ENCODE measurements around the gene RPS6KA5.
"Not testable (repeated sequence)": the region's sequence is repeated elsewhere in the genome, so short reads cannot be mapped to it uniquely, and the experiment has no call there.

The RPS6KA5 gene

DNA sequence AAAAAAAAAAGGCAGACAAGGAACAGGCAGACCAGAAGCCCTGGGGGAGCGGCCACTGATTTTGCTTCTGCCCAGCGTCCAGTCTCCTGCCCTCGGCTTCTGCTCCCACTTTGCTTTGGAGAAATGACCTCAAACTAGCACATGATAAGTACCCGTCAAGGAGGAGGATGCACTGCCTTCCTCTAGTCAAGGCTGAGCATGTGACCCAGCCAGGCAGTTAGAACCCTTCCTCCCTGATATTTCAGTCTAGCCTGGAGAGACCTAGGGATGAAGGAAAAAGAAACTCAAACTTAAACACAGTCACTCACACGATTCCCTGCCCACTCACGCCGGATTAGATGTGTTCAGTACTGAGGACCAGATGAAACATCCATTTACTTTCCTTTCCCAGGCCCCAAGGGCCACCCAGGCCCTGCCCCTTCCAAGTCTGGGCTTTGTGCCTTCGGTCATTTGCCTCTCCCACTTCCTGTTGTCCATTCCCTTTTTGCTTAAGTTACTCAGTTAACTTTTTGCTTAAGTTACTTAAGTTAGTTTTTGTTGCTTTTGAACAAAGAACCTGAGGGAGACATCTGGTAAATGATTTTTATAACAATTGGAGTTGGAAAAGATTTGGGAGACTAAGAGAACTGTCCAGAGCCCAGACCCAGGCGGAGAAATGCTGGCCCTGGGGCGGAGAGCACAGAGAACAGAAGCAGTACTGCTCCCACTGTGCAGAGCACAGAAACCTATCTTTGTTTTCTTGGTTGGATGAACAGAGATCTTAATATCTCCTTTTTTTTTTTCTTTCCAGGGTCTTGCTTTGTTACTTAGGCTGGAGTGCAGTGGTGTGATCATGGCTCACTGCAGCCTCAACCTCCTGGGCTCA, 221.2 kb downstream of the RPS6KA5 start:
- Histone ChIP-seq H3K27me3 (replicated peaks in 2 of 5; ENCODE audit: control insufficient read depth in 4 of 5, insufficient read depth in 5 of 5, low read length in 4 of 5) (no peaks in the 10 kb centered on the region), H3K36me3 (ENCODE audit: control insufficient read depth in 4 of 4, insufficient read depth in 4 of 4, low read length in 3 of 4) (no peaks in the 10 kb centered on the region), H3K27ac (ENCODE audit: insufficient read depth in 1 of 2, low read depth in 1 of 2, low read length in 2 of 2, poor library complexity in 1 of 2, severe bottlenecking in 2 of 2) (no peak overlapping the region), H3K4me1 (ENCODE audit: control extremely low read depth in 1 of 4, control insufficient read depth in 4 of 4, insufficient read depth in 4 of 4, low read length in 3 of 4) (peaks cover 0 to 34% (median 21%) of the 10 kb centered on the region in 4 experiments), H3K4me3 (ENCODE audit: control insufficient read depth in 1 of 7, extremely low read depth in 1 of 7, insufficient read depth in 4 of 7, low read depth in 2 of 7, low read length in 6 of 7) (no peak overlapping the region), H3K9me3 (ENCODE audit: control extremely low read depth in 1 of 5, control insufficient read depth in 4 of 5, insufficient read depth in 2 of 5, low read depth in 1 of 5, low read length in 4 of 5) (no peaks in the 10 kb centered on the region)
- ChIA-PET CTCF (interaction anchor here (0.6 kb wide), 1 partner anchor 50 kb away, joined by 4 read pairs; no protein-coding TSS in a partner anchor), POLR2A (no interaction called here)
- no peak for DNase-seq
- WGBS (ENCODE audit: insufficient coverage), result 92% methylated on average over 7 of the region's 10 CpGs

DNA sequence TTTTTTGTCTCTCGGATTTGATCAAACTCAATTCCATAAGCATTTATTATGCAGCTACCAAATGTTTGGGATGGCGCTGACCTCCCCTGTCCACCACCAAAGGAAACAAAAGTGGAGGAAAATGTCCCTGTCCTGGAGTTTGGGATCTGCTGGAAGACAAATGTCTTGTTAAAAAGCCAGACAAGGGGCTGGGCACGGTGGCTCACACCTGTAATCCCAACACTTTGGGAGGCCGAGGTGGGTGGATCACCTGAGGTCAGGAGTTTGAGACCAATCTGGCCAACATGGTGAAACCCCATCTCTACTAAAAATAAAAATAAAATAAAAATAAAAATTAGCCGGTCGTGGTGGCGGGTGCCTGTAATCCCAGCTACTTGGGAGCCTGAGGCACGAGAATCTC, 221.9 kb downstream of the RPS6KA5 start:
- H3K27ac ChIP-seq (ENCODE audit: insufficient read depth in 1 of 2, low read depth in 1 of 2, low read length in 2 of 2, poor library complexity in 1 of 2, severe bottlenecking in 2 of 2); H3K36me3 ChIP-seq (ENCODE audit: control insufficient read depth in 4 of 4, insufficient read depth in 4 of 4, low read length in 3 of 4); H3K4me3 ChIP-seq (ENCODE audit: control insufficient read depth in 1 of 7, extremely low read depth in 1 of 7, insufficient read depth in 4 of 7, low read depth in 2 of 7, low read length in 6 of 7); POLR2A ChIA-PET; DNase-seq; H3K9me3 ChIP-seq (ENCODE audit: control extremely low read depth in 1 of 5, control insufficient read depth in 4 of 5, insufficient read depth in 2 of 5, low read depth in 1 of 5, low read length in 4 of 5); H3K27me3 ChIP-seq (replicated peaks in 2 of 5; ENCODE audit: control insufficient read depth in 4 of 5, insufficient read depth in 5 of 5, low read length in 4 of 5); CTCF ChIA-PET: not testable (repeated sequence)
- 100% methylated on average over 4 of the region's 8 CpGs for WGBS (ENCODE audit: insufficient coverage)
- H3K4me1 ChIP-seq (ENCODE audit: control extremely low read depth in 1 of 4, control insufficient read depth in 4 of 4, insufficient read depth in 4 of 4, low read length in 3 of 4), result peaks cover 0 to 34% (median 21%) of the 10 kb centered on the region in 4 experiments

- no peaks in the 10 kb centered on the region for H3K9me3 ChIP-seq (ENCODE audit: control extremely low read depth in 1 of 5, control insufficient read depth in 4 of 5, insufficient read depth in 2 of 5, low read depth in 1 of 5, low read length in 4 of 5)
- POLR2A ChIA-PET, result no interaction called here
- H3K36me3 ChIP-seq (ENCODE audit: control insufficient read depth in 4 of 4, insufficient read depth in 4 of 4, low read length in 3 of 4), result no peaks in the 10 kb centered on the region
- no peak overlapping the region for H3K27ac ChIP-seq (ENCODE audit: insufficient read depth in 1 of 2, low read depth in 1 of 2, low read length in 2 of 2, poor library complexity in 1 of 2, severe bottlenecking in 2 of 2)
- H3K27me3 ChIP-seq (replicated peaks in 2 of 5; ENCODE audit: control insufficient read depth in 4 of 5, insufficient read depth in 5 of 5, low read length in 4 of 5), result no peaks in the 10 kb centered on the region
- H3K4me3 ChIP-seq (ENCODE audit: control insufficient read depth in 1 of 7, extremely low read depth in 1 of 7, insufficient read depth in 4 of 7, low read depth in 2 of 7, low read length in 6 of 7), result no peak overlapping the region
- CTCF ChIA-PET, result no interaction called here
- DNase-seq, result no peak
- 98% methylated on average over 7 of the region's 9 CpGs for WGBS (ENCODE audit: insufficient coverage)
- peaks cover 0 to 27% (median 15%) of the 10 kb centered on the region in 4 experiments for H3K4me1 ChIP-seq (ENCODE audit: control extremely low read depth in 1 of 4, control insufficient read depth in 4 of 4, insufficient read depth in 4 of 4, low read length in 3 of 4)
These were observed 223.1 kb downstream of the RPS6KA5 start for GRCh38 chr14:90837355-90837754.

DNA sequence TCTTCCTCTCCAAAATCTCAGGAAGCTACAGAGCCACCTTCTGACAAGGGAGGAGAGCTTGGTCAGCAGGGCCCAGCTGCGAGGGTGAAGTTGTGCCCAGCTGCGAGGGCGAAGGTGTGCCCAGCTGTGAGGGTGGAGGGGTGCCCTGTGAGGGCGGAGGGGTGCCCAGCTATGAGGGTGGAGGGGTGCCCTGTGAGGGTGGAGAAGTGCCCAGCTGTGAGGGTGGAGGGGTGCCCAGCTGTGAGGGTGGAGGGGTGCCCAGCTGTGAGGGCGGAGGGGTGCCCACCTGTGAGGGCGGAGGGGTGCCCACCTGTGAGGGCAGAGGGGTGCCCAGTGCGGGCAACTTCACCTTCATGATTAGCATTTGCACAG, 223.8 kb downstream of the RPS6KA5 start:
- Histone ChIP-seq H3K27ac (ENCODE audit: insufficient read depth in 1 of 2, low read depth in 1 of 2, low read length in 2 of 2, poor library complexity in 1 of 2, severe bottlenecking in 2 of 2) (no peak overlapping the region), H3K4me1 (ENCODE audit: control extremely low read depth in 1 of 4, control insufficient read depth in 4 of 4, insufficient read depth in 4 of 4, low read length in 3 of 4) (peaks cover 0 to 27% (median 15%) of the 10 kb centered on the region in 4 experiments), H3K36me3 (ENCODE audit: control insufficient read depth in 4 of 4, insufficient read depth in 4 of 4, low read length in 3 of 4) (no peaks in the 10 kb centered on the region), H3K27me3 (replicated peaks in 2 of 5; ENCODE audit: control insufficient read depth in 4 of 5, insufficient read depth in 5 of 5, low read length in 4 of 5) (no peaks in the 10 kb centered on the region), H3K9me3 (ENCODE audit: control extremely low read depth in 1 of 5, control insufficient read depth in 4 of 5, insufficient read depth in 2 of 5, low read depth in 1 of 5, low read length in 4 of 5) (no peaks in the 10 kb centered on the region), H3K4me3 (ENCODE audit: control insufficient read depth in 1 of 7, extremely low read depth in 1 of 7, insufficient read depth in 4 of 7, low read depth in 2 of 7, low read length in 6 of 7) (peak overlapping the region in 3 of 7 experiments; percentile 45 to 54 (median 46))
- POLR2A ChIA-PET, result no interaction called here
- 37% methylated on average over 5 of the region's 7 CpGs for WGBS (ENCODE audit: insufficient coverage)
- CTCF ChIA-PET, result no interaction called here
- no peak for DNase-seq

DNA sequence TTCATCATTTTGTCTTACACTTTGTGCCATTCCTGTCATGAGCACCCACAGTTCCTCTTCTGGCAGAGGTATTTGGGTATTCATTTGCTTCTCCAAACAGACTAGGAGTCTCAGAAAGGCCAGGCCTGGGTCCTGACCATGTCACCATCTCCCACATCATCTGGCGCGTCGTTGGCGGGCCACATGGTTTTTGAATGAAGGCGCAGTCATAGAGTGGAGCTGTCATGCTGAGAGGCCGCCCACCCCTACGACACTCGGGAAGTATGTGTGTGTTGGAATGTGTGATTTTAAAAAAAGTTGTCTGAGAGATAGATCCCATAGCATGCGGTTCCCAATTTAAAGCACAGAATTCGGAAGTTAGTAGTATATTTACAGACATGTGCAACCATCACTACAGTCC, 228.6 kb downstream of the RPS6KA5 start:
- 94% methylated on average over 6 of the region's 10 CpGs for WGBS (ENCODE audit: insufficient coverage)
- H3K4me1 ChIP-seq (ENCODE audit: control extremely low read depth in 1 of 4, control insufficient read depth in 4 of 4, insufficient read depth in 4 of 4, low read length in 3 of 4), result peaks cover 4 to 41% (median 32%) of the 10 kb centered on the region in 4 experiments
- no peaks in the 10 kb centered on the region for H3K27me3 ChIP-seq (replicated peaks in 2 of 5; ENCODE audit: control insufficient read depth in 4 of 5, insufficient read depth in 5 of 5, low read length in 4 of 5)
- H3K36me3 ChIP-seq (ENCODE audit: control insufficient read depth in 4 of 4, insufficient read depth in 4 of 4, low read length in 3 of 4), result no peaks in the 10 kb centered on the region
- no peak overlapping the region for H3K4me3 ChIP-seq (ENCODE audit: control insufficient read depth in 1 of 7, extremely low read depth in 1 of 7, insufficient read depth in 4 of 7, low read depth in 2 of 7, low read length in 6 of 7)
- no peaks in the 10 kb centered on the region for H3K9me3 ChIP-seq (ENCODE audit: control extremely low read depth in 1 of 5, control insufficient read depth in 4 of 5, insufficient read depth in 2 of 5, low read depth in 1 of 5, low read length in 4 of 5)
- ChIA-PET POLR2A (no interaction called here), CTCF (interaction anchor here (1.0 kb wide), 1 partner anchor 15 kb away, joined by 4 read pairs; the partner anchor contains the start of gene TTC7B)
- DNase-seq, result no peak
- H3K27ac ChIP-seq (ENCODE audit: insufficient read depth in 1 of 2, low read depth in 1 of 2, low read length in 2 of 2, poor library complexity in 1 of 2, severe bottlenecking in 2 of 2), result no peak overlapping the region

DNA sequence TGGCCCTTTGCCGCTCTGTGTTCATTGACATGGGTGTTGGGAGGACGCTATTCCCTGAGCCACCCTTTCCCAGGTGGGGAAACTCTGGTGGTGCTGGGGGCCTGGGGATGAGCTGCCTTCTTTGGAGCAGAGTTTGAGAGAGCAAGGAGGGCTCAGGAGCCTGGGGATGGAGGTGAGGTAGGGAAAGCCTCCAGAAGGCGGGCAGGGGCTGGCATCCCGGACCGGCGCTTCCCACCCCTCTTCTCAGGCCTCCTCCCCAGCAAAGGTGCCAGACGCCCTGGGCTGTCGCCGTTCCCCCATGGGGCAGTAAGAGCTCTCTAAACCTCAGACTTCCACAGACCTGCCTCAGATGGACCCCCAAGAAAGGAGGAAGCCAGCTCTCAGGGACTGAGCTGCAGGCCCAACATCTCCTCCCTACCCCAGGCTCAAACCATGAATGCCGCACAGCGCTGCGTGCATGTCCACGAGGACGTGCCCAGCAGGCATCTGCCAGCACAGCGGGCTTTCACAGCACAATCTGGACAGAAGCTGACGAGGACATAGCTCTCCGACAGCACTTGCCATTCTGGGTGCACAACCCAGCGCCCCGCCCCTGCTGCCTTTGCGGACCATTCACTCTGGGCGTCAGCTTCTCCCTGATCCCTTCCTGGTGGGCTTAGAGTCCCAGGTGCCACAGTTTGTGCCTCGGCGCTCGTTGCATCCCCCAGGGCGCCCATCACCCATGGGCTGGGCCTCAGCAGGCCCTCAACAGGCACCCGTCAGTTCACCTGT, 229.3 kb downstream of the RPS6KA5 start:
- no peak overlapping the region for H3K4me3 ChIP-seq (ENCODE audit: control insufficient read depth in 1 of 7, extremely low read depth in 1 of 7, insufficient read depth in 4 of 7, low read depth in 2 of 7, low read length in 6 of 7)
- H3K27ac ChIP-seq (ENCODE audit: insufficient read depth in 1 of 2, low read depth in 1 of 2, low read length in 2 of 2, poor library complexity in 1 of 2, severe bottlenecking in 2 of 2), result no peak overlapping the region
- H3K36me3 ChIP-seq (ENCODE audit: control insufficient read depth in 4 of 4, insufficient read depth in 4 of 4, low read length in 3 of 4), result no peaks in the 10 kb centered on the region
- no peaks in the 10 kb centered on the region for H3K27me3 ChIP-seq (replicated peaks in 2 of 5; ENCODE audit: control insufficient read depth in 4 of 5, insufficient read depth in 5 of 5, low read length in 4 of 5)
- DNase-seq, result no peak
- peaks cover 4 to 34% (median 25%) of the 10 kb centered on the region in 4 experiments for H3K4me1 ChIP-seq (ENCODE audit: control extremely low read depth in 1 of 4, control insufficient read depth in 4 of 4, insufficient read depth in 4 of 4, low read length in 3 of 4)
- WGBS (ENCODE audit: insufficient coverage), result 96% methylated on average over 18 of the region's 26 CpGs
- ChIA-PET CTCF (interaction anchor here (1.0 to 1.2 kb wide), 3 partner anchors 9 to 27 kb away, joined by 3 to 4 read pairs (median 3); partner anchors contain the start of gene TTC7B), POLR2A (no interaction called here)
- no peaks in the 10 kb centered on the region for H3K9me3 ChIP-seq (ENCODE audit: control extremely low read depth in 1 of 5, control insufficient read depth in 4 of 5, insufficient read depth in 2 of 5, low read depth in 1 of 5, low read length in 4 of 5)

GRCh38 chr14:90829677-90830076, 230.8 kb downstream of the RPS6KA5 start:
- peak in 1 of 3 donors; percentile 31 for DNase-seq
- Histone ChIP-seq H3K27ac (ENCODE audit: insufficient read depth in 1 of 2, low read depth in 1 of 2, low read length in 2 of 2, poor library complexity in 1 of 2, severe bottlenecking in 2 of 2) (no peak overlapping the region), H3K4me3 (ENCODE audit: control insufficient read depth in 1 of 7, extremely low read depth in 1 of 7, insufficient read depth in 4 of 7, low read depth in 2 of 7, low read length in 6 of 7) (no peak overlapping the region), H3K27me3 (replicated peaks in 2 of 5; ENCODE audit: control insufficient read depth in 4 of 5, insufficient read depth in 5 of 5, low read length in 4 of 5) (no peaks in the 10 kb centered on the region), H3K36me3 (ENCODE audit: control insufficient read depth in 4 of 4, insufficient read depth in 4 of 4, low read length in 3 of 4) (no peaks in the 10 kb centered on the region), H3K4me1 (ENCODE audit: control extremely low read depth in 1 of 4, control insufficient read depth in 4 of 4, insufficient read depth in 4 of 4, low read length in 3 of 4) (peaks cover 4 to 25% (median 21%) of the 10 kb centered on the region in 4 experiments), H3K9me3 (ENCODE audit: control extremely low read depth in 1 of 5, control insufficient read depth in 4 of 5, insufficient read depth in 2 of 5, low read depth in 1 of 5, low read length in 4 of 5) (no peaks in the 10 kb centered on the region)
- POLR2A ChIA-PET, result no interaction called here
- 96% methylated on average over 4 of the region's 4 CpGs for WGBS (ENCODE audit: insufficient coverage)
- CTCF ChIA-PET, result no interaction called here
